Loucy (cell line): ENCODE data around the gene DGAT2.

Source experiments
- H2AFZ ChIP-seq: fragments of 200-600 bp; sonication (generic); 2 replicates; pipeline ENCODE4 v1.6.0; 2016; ENCODE audit warnings: antibody characterized with exemption, mild to moderate bottlenecking, low read length, moderate library complexity
- H3F3A ChIP-seq: fragments of 200-600 bp; 2 replicates; pipeline ENCODE4 v1.6.0; 2016; ENCODE audit warnings: antibody characterized with exemption, low read depth, mild to moderate bottlenecking
- H3K27me3 ChIP-seq: fragments of 200-600 bp; sonication (generic); 2 replicates; pipeline ENCODE4 v1.6.1; 2014; ENCODE audit warnings: low read length, mild to moderate bottlenecking; ENCODE audit not compliant: insufficient read depth, poor library complexity, severe bottlenecking
- H3K36me3 ChIP-seq: fragments of 200-600 bp; sonication (generic); 2 replicates; pipeline ENCODE4 v1.6.1; 2016; ENCODE audit warnings: low read length; ENCODE audit not compliant: insufficient read depth
- H3K4me1 ChIP-seq: fragments of 200-600 bp; sonication (generic); 2 replicates; pipeline ENCODE4 v1.5.1; 2014; ENCODE audit warnings: low read length, mild to moderate bottlenecking; ENCODE audit not compliant: insufficient read depth, poor library complexity, severe bottlenecking
- H3K4me2 ChIP-seq: fragments of 200-600 bp; sonication (generic); 2 replicates; pipeline ENCODE4 v1.6.0; 2014; ENCODE audit warnings: antibody characterized with exemption, low read length, low read depth, mild to moderate bottlenecking; ENCODE audit not compliant: poor library complexity, severe bottlenecking
- H3K4me3 ChIP-seq: fragments of 200-600 bp; sonication (generic); 2 replicates; pipeline ENCODE4 v1.5.1; 2014; ENCODE audit warnings: low read length, mild to moderate bottlenecking, mixed read lengths; ENCODE audit not compliant: poor library complexity, severe bottlenecking
- H3K79me2 ChIP-seq: fragments of 200-600 bp; sonication (generic); 2 replicates; pipeline ENCODE4 v1.6.1; 2014; ENCODE audit warnings: low read length; ENCODE audit not compliant: insufficient read depth
- H3K9ac ChIP-seq: fragments of 200-600 bp; sonication (generic); 2 replicates; pipeline ENCODE4 v1.6.0; 2014; ENCODE audit warnings: mild to moderate bottlenecking, low read depth, low read length, moderate library complexity; ENCODE audit not compliant: poor library complexity, severe bottlenecking
- H3K9me2 ChIP-seq: fragments of 200-600 bp; sonication (generic); replicated peaks from 2 replicates; pipeline ENCODE4 v1.6.1; 2016; ENCODE audit warnings: low read depth, low read length, mixed read lengths
- H3K9me3 ChIP-seq: fragments of 200-600 bp; sonication (generic); 2 replicates; pipeline ENCODE4 v1.6.1; 2014; ENCODE audit warnings: mild to moderate bottlenecking, antibody characterized with exemption, low read length, low read depth; ENCODE audit not compliant: insufficient read depth
- H4K20me1 ChIP-seq: fragments of 200-600 bp; sonication (generic); 2 replicates; pipeline ENCODE4 v1.6.0; 2014; ENCODE audit warnings: antibody characterized with exemption, low read length, mild to moderate bottlenecking; ENCODE audit not compliant: insufficient read depth, poor library complexity, severe bottlenecking
- EZH2phosphoT487 ChIP-seq: fragments of 200-600 bp; IDR thresholded peaks from 2 replicates; pipeline ENCODE4 v1.6.1; 2018; ENCODE audit warnings: antibody characterized with exemption, mild to moderate bottlenecking, moderate library complexity, borderline replicate concordance
- TF ChIP-seq, protein P1 (sequence below): fragments of 200-600 bp; sonication (generic); conservative IDR thresholded peaks from 2 replicates; pipeline ENCODE4 v1.5.1; 2014; ENCODE audit warnings: mild to moderate bottlenecking, antibody characterized with exemption, low read length

DGAT2 gene

DNA sequence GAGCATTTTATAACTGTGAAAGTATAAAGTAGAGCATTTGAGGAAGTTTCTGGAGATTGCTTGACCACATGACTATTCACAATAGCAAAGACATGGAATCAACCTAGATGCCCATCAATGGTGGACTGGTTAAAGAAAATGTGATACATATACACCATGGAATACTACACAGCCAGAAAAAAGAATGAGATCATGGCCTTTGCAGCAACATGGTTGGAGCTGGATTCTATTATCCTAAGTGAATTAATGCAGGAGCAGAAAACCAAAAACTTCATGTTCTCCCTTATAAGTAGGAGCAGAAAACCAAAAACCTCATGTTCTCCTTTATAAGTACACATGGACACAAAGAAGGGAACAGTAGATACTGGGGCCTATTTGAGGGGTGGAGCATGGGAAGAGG, 76.7 kb downstream of the DGAT2 start:
- H3K79me2 ChIP-seq, result peaks cover 53% of the 10 kb centered on the region

GRCh38 chr11:75849894-75850293, 81.3 kb downstream of the DGAT2 start:
- Histone ChIP-seq H3K27me3 (no peaks in the 10 kb centered on the region), H3K36me3 (peaks cover 9% of the 10 kb centered on the region; the same call in 1 of the 2 replicates), H3K4me2 (no peak overlapping the region), H4K20me1 (peaks cover 9% of the 10 kb centered on the region), H3K4me1 (peaks cover 3% of the 10 kb centered on the region), H3K9me2 (no peaks in the 10 kb centered on the region), H3K79me2 (peaks cover 28% of the 10 kb centered on the region), H3K9ac (no peak overlapping the region), H3K9me3 (no peaks in the 10 kb centered on the region), H2AFZ (no peak overlapping the region), H3F3A (no peaks in the 10 kb centered on the region), H3K4me3 (no peak overlapping the region)
- TF ChIP-seq EZH2phosphoT487, result no peak
- TF ChIP-seq, protein P1, sequence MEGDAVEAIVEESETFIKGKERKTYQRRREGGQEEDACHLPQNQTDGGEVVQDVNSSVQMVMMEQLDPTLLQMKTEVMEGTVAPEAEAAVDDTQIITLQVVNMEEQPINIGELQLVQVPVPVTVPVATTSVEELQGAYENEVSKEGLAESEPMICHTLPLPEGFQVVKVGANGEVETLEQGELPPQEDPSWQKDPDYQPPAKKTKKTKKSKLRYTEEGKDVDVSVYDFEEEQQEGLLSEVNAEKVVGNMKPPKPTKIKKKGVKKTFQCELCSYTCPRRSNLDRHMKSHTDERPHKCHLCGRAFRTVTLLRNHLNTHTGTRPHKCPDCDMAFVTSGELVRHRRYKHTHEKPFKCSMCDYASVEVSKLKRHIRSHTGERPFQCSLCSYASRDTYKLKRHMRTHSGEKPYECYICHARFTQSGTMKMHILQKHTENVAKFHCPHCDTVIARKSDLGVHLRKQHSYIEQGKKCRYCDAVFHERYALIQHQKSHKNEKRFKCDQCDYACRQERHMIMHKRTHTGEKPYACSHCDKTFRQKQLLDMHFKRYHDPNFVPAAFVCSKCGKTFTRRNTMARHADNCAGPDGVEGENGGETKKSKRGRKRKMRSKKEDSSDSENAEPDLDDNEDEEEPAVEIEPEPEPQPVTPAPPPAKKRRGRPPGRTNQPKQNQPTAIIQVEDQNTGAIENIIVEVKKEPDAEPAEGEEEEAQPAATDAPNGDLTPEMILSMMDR, result no peak

More for the DNA sequence above, 76.7 kb downstream of the DGAT2 start:
- no peaks in the 10 kb centered on the region for H3K4me1 ChIP-seq
- no peaks in the 10 kb centered on the region for H3K27me3 ChIP-seq
- H3K4me2 ChIP-seq, result no peak overlapping the region
- H3K9me2 ChIP-seq, result no peaks in the 10 kb centered on the region
- H3K9ac ChIP-seq, result no peak overlapping the region
- TF ChIP-seq EZH2phosphoT487, result no peak
- TF ChIP-seq, protein P1, result no peak
- no peaks in the 10 kb centered on the region for H3K36me3 ChIP-seq
- H2AFZ ChIP-seq, result no peak overlapping the region
- no peaks in the 10 kb centered on the region for H4K20me1 ChIP-seq
- H3F3A ChIP-seq, result no peaks in the 10 kb centered on the region
- H3K4me3 ChIP-seq, result no peak overlapping the region
- H3K9me3 ChIP-seq, result no peaks in the 10 kb centered on the region

- Histone ChIP-seq H3K79me2 (peaks cover 19% of the 10 kb centered on the region; the same call in 1 of the 2 replicates), H3K27me3 (no peaks in the 10 kb centered on the region), H3K4me1 (peaks cover 3% of the 10 kb centered on the region), H3K9me2 (no peaks in the 10 kb centered on the region), H3K4me3 (no peak overlapping the region), H3K9me3 (no peaks in the 10 kb centered on the region), H2AFZ (no peak overlapping the region), H3K4me2 (no peak overlapping the region), H3F3A (no peaks in the 10 kb centered on the region), H4K20me1 (peaks cover 9% of the 10 kb centered on the region), H3K36me3 (peaks cover 9% of the 10 kb centered on the region; the same call in 1 of the 2 replicates), H3K9ac (no peak overlapping the region)
- TF ChIP-seq, protein P1, result no peak
These were observed 82.2 kb downstream of the DGAT2 start for GRCh38 chr11:75850787-75851186.
